ENCODE measurements around the gene CCDC127.
"Not testable (repeated sequence)": the region's sequence is repeated elsewhere in the genome, so short reads cannot be mapped to it uniquely, and the experiment has no call there.

Gene CCDC127

DNA sequence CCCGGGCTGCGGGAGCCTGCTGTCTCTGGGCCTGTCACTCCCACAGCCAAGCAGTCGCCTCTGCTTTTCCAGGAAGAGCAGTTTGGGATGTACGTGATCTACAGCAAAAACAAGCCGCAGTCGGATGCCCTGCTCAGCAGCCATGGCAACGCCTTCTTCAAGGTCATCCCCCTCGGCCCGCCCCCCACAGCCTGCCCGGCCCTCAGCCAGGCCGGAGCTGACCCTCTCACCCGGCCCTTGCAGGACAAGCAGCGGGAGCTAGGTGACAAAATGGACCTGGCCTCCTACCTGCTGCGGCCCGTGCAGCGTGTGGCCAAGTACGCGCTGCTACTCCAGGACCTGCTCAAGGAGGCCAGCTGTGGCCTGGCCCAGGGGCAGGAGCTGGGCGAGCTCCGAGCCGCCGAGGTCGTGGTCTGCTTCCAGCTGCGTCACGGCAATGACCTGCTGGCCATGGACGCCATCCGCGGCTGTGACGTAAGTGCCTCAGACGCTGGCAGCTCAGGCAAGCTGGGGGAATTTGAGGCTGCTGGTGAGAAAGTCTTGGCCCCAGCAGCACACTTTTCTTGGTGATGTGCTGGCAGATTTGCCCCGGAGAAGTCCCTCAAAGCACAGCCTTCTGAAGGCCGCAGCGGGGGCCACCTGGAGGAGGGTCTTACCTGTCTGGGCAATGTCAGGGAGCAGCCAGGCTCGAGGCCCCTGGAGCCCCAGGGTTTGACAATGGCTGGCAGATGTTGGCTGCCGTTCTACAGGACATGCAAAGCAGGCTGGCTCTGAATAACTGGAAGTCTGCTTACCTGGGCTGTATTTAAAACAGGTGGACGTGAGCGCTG lies 46.8 kb downstream of the CCDC127 start:
- no peak for DNase-seq

DNA sequence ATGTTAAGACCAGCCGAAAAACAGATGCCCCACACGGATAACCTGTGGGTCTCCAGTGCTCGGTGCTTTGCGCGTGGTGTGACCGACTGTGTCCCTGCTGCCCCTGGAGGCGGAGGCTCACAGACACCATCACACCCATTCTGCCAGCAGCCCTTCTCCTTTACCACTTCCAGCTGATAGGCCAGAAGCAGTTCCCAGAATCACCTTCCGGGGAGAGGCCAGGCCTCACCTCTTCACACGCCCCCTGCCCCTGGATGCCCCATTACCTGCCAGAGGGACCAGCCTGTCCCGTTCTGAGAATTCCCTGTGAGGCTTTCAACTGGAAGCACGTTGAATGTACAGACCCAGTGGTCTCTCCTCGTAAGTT lies 48.2 kb downstream of the CCDC127 start:
- DNase-seq, result no peak

DNA sequence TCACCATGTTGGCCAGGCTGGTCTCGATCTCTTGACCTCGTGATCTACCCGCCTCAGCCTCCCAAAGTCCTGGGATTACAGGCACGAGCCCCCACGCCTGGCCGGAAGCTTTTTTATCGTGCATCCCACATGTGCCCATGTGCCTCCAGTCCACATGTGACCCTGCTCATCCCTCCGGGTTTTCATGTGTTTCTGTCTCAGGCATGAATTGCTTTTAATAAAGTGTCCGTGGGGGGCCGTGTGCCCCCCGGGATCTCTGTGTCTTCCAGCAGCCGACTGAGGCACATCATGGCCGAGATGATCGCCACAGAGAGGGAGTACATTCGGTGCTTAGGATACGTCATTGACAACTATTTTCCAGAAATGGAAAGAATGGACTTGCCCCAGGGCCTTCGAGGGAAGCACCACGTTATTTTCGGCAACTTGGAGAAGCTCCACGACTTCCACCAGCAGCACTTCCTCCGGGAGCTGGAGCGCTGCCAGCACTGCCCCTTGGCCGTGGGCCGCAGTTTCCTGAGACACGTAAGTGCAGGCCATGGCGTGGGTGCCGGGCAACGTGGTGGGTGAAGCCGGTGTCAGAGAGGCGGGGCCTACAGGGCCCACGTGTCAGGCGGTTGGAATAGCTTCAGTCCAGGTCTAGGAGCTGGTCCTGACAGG lies 48.8 kb downstream of the CCDC127 start:
- no peak for DNase-seq

DNA sequence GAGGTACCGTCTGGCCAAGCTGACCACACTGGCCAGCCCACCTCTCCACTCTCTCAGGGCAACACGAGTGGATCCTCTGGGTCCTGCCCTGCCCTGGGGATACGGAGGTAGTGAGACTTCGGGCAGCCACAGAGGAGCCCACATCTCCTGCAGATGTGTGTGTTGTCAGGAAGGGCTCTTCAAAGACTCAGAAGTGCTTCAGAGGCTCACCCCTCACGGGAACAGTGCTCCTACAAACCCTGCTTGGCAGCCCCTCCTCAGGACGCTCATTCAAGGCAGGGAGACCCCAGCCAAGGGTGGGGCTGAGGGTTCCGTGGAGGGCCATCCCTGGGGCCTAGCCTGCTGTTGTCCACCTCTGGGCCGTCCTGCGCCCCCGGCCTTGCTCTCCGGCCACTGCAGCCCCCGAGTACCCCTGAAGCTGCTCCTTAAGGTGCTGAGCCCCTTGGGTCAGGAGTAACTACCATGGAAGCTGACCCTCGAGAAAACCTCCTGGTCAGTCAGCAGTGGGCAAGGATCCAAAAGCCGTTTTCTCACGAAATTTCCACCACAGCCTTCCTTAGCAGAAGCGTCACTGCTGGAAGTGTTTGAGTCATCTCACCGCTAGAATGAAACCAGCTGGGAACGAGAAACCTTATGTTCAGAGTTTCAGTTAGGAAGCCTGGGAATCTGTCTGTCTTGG lies 49.8 kb downstream of the CCDC127 start:
- no peak for DNase-seq

DNA sequence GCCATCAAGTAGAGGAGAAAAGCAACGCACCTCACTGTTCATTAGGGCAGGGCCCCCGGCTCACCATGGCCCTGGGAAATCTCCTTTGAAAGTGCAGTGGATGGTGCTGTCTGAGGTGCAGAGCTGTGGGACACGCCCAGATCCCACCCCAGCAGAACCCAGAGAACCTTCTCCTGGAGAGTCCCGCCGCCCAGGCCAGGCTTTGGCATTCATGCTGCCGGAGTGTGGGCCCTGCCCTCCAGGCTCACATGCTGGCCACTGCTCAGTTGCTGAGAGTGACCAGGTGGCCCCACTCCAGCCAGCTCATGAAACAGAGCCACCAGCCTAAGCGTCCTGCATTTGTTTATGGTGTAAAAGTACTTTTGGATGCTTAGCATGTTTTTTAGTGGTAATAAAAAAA lies 50.4 kb downstream of the CCDC127 start:
- no peak for DNase-seq

DNA sequence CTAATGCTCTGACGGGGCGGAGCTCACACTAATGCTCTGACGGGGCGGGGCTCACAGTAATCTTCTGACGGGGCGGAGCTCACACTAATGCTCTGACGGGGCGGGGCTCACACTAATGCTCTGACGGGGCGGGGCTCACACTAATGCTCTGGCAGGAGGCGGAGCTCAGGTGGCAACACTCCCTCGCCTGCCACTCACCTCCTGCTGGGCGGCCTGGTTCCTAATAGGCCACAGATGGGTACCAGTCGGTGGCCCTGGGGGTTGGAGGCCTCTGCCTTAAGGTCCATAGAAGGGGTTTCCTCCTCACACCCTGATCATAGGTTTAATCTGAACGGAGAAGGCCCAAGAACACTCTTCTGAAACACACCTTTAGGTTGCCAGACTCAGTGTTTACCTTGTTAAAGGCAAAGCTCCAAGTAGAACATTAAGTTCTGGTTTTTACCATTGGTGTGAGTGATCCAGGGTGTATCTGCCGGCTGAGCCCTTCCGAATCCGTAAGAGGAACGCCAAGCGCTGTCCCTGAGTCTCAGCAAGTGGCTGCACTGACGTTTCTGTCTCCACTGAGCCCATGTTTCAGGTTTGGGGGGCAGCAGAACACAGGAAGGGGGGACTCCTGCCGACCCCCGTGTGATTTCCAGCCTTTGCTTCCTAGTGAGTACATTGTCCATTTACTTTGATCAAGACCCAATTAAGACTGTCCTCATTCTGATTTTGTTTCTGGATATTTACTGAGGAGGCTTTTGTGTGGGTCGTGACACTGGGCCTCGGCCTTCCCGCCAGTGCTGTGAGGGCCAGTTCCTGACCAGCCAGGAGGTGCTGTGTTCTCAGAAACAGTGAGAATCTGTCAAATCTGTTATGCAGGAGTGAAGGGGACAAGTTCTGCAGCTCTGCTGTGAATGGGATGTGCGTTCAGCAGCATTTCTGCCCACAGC lies 51.2 kb downstream of the CCDC127 start:
- no peak for DNase-seq

DNA sequence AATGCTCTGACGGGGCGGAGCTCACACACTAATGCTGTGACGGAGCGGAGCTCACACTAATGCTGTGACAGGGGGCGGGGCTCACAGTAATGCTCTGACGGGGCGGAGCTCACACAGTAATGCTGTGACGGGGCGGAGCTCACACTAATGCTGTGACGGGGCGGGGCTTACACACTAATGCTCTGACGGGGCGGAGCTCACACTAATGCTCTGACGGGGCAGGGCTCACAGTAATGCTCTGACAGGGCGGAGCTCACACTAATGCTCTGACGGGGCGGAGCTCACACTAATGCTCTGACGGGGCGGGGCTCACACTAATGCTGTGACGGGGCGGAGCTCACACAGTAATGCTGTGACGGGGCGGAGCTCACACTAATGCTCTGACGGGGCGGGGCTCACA lies 53.2 kb downstream of the CCDC127 start:
- DNase-seq, result not testable (repeated sequence)

DNA sequence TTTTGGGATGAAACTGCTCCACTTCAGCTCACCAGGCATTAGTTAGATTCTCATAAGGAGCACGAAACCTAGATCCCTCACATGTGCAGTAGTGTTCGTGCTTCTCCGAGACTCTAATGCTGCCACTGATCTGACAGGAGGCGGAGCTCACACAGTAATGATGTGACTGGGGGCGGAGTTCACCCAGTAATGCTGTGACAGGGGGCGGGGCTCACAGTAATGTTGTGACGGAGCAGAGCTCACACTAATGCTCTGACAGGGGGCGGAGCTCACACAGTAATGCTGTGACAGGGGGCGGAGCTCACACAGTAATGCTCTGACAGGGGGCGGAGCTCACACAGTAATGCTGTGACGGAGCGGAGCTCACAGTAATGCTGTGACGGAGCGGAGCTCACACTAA lies 53.7 kb downstream of the CCDC127 start:
- no peak for DNase-seq

DNA sequence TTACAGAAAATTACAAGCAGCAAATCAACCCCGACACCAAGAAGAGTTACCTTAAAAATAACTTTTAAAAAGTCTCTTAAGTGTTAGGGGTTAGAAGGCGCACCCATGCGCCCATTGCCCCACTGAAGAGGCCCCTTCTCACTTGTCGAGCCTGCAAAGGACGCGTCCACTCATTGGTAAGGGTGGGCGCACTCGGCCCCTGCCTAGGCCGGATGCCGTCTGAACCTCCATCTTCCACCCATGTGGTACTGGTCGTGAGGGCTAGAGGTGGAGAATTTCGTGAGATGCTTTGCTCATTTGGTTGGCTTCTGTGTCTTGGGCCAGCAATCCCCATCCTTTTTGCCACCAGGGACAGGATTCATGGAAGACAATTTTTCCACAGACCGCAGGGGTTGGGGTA lies 54.1 kb downstream of the CCDC127 start:
- no peak for DNase-seq

DNA sequence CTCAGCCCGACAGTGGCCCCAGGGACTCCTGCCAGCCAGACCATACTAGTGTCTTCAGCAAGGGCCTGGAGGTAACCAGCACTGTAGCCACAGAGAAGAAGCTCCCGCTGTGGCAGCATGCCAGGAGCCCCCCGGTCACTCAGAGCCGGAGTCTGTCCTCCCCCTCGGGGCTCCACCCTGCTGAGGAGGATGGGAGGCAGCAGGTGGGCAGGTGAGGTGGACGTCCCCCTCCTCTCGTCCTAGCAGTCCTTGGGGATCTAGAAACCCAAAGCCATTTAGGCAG lies 54.7 kb downstream of the CCDC127 start:
- DNase-seq, result no peak

DNA sequence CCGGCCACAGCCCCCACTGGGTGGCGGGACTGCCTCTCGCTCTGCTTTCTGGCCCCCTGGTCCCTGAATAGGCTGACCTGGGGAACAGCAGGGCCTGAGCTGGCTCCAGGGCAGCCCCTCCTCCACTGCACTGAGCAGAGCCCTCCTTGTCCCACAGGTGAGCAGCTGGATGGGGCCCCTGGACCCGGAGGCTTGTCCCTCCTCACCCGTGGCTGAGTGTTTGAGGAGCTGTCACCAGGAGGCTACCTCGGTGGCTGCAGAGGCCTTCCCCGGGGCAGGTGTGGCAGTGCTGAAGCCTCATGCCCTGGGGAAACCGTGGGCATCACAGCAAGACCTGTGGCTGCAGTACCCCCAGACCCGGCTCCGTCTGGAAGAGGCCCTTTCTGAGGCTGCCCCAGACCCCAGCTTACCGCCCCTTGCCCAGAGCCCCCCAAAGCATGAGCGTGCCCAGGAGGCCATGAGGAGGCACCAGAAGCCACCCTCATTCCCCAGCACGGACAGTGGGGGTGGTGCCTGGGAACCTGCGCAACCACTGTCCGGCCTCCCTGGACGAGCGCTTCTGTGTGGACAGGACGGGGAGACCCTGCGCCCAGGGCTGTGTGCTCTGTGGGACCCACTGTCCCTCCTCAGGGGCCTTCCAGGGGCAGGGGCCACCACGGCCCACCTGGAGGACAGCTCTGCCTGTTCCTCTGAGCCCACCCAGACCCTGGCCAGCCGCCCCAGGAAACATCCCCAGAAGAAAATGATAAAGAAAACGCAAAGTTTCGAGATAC lies 55.2 kb downstream of the CCDC127 start:
- no peak for DNase-seq

DNA sequence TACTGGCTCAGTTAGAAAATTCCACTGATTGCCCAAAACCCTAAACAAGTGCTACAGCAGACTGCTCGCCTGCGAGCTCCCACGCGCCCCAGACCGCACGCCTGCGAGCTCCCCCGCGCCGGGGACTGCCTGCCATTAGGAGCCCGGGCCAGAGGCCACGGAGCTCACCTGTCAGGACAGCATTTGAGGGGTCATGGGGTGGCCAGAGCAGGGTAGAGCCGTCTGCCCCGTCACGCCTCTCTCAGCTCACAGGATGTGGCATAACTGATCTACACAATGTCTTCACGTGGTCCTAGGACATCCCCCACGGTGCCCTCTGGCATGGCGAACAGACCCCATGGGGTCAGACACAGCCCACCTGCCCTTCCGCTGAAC lies 55.8 kb downstream of the CCDC127 start:
- no peak for DNase-seq

DNA sequence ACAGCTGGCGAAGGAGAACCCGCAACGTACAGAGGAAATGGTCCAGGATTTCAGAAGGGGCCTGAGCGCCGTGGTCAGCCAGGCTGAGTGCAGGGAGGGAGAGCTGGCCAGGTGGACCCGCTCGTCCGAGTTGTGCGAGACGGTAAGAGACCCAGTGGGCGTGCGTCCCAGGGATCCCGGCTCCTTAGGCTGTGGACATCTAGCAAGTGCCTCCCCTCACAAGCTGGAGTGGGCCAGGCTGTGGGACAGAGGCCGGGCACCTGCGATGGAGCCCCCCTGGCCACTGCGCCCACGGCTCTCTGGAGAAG lies 56.2 kb downstream of the CCDC127 start:
- no peak for DNase-seq

DNA sequence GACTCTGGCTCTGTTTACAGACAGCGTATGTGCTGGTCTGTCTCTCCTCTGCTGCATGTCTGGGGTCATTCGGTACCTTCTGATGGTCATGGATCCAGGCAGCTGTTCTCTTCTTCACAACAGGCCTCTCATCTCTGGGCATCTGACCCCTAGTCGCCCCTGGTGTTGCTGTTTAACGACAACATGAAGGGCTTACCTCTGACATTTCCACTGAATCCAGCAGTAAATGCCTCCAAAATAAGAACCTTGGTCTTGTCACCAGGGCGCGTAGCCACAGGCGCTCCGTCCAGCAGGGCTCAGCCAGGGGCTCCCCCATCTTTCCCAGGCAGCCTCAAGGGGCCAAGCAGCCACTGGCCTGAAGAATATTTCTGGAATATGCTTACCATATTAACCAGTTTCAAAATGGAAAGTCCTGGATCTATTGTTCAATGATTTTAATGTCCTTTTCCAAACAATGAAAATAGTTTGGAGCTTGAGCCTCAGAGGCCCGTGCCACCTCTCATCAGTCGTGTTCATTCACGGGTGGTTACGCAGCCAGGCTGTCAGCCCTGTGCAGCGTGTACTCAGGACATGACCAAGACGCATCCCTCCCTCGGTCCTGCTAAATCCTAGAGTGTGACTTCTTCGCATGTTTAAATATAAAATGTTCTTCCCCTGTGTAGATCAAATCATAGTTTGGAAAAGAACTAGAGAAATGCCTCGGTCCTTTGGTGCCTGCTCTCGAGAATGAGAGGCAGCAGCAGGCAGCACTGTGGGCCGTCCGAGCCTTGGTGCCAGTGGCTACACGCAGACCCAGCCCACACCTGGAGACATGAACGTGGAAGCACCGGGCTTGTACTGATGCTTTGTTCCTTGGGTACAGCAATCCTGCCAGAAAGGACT lies 56.8 kb downstream of the CCDC127 start:
- DNase-seq, result no peak

DNA sequence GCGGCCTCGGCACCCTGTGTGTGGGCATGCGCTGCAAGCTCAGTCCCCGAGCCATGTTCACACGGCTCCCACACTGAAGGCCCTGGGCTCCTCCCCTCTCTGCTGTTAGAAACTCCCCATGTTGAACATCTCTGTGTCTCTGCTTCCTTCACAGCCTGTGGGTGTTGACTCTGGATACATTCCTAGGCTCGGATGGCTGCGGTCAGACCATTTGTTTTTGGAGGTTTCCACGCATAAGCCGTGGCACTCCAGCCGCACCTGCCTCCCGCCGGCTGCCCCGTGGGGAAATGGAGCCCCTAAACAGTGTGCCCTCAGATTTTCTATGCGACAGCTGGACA lies 57.8 kb downstream of the CCDC127 start:
- DNase-seq, result no peak

DNA sequence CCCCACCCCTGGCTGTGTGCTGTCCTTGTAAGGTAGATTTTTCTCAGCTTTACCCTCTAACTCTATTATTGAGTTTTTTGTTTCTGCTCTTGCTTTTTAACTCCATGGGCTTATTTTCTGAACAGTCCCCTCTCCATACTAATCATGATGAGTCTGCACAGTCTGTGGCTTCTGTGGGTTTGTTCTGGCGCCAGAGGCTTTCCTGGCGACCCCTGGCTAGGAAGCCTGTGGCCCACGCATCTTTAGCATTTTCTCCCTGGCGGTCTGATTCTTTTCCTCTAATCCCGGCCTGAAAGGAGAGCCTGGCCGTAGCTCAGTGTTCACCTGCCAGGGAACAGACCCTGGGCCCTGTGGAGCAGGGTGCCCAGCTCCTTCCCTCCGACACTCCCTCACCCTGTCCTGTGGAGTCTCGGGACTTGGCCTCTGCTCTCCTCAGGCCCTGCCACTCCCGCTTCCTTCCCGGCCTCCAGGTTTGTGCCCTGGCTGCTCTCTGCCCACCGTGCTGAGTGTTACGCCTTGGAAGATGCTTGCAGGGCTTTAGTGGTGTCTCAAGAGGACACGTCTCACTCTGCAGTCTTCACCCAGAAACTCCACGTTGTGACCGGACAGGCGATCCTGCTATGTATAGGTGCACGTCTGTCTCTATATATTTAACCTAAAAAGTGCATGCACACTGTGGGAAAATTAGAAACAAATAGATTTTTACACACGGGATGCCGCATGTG lies 58.3 kb downstream of the CCDC127 start:
- DNase-seq, result no peak

DNA sequence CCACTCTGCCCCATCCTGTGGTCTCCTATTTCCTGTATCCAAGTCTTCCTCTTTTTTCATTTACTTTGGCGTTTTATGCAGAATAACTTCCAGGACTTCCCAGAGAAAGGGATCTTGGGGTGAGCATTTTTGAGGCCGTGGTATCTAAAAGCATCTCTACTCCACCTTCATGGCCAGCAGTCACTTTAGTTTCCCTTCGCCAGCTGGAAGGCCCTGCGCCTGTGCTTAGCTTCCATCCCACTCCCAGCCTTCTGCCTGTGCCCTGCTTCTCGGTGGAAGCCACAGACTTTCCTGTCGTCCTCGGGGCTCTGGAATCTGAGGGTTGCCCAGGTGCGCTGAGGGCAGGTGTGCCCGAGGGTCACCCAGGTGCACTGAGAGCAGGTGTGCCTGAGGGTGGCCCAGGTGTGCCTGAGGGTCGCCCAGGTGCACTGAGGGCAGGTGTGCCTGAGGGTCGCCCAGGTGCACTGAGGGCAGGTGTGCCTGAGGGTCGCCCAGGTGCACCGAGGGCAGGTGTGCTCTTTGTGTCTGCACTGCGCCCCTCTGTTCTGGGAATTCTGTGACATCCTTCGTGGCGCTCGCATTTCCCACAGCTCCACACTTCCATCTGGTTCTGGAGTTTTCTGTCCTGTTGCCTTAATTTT lies 59.0 kb downstream of the CCDC127 start:
- no peak for DNase-seq

DNA sequence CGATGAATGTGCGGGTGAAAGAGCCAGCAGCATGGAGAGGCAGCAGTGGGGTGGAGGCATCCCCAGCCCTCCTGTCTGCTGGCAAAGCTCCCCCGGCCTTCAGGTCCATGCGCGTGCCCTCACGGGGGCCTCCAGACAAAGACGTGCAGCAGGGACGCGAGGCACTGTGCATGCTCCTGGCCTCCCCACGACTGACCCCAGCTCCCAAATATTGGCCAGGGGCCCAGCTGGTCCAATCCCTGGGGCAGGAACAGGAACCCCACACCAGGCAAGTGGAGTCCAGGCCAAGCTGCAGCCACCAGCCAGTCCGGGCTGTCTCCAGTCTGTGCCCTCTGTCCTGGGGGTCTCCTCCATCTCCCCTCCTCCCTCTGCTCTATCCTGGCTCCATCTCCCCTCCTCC lies 60.2 kb downstream of the CCDC127 start:
- DNase-seq, result no peak

DNA sequence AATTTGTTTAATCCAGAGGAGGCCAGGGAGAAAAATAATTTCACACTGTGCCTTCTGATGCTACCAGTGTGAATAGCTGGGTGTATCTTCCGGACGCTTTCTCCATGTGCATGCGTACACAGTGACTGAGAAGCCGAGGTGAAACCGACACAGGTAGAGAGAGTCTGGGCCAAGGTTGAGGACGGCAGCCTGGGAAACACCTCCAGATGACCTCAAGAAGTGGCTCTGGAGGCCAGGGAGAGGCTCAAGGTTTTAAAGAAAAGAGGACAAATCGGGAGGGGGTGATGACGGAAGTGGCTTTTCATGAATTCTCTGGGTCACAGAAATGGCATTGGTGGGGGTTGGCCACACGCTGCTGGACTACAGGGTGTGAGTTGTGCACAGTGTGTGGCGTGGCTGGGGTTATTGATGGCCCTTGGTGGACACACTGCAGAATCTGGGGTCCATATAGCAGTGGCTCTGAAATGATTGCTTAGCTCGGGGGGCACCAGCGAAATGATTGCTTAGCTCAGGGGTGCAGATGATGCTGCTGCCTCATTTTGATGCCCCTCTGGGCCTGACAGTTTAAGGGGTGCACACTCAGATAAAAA lies 60.7 kb downstream of the CCDC127 start:
- no peak for DNase-seq

DNA sequence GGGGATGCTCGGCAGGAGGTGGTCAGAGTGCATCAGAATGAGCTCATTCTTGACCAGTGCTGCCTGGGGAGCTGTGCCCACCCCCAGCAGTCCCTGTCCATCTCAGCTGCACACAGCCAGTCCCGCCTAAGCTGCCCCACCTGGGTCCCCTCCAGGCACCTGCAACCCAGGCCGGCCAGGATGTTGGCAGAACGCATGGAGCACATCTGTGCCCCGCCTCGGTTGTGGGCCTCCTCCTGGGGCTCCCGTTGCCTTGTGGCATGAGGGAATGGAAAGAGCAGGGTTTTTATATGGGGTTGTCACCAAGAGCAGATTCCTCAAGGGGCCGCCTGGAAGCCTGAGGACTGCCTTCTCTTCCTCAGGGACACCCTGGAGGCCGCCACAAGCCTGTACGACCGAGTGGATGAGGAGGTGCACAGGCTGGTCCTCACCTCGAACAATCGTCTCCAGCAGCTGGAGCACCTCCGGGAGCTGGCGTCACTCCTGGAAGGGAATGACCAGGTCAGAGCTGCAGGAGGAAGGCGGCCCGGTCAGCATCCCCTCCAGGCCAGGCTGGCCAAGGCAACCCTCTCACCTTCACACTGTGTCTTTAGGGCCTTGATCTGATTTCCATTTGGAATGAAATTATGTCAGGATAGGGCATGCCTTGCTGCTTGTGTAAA lies 61.4 kb downstream of the CCDC127 start:
- DNase-seq, result no peak
